HEK293 (cell line): ENCODE data around the gene BRF1.

Experiments used
- CTCF ChIA-PET: fragments of 350-600 bp; formaldehyde crosslinking; extraction: SDS; loops from one replicate; lab custom pipeline; 2021; ENCODE audit warnings: antibody characterized with exemption; lab: Yijun Ruan, JAX
- POLR2A ChIA-PET: fragments of 300-600 bp; formaldehyde crosslinking; extraction: SDS; loops from one replicate; lab custom pipeline; 2020; ENCODE audit warnings: antibody characterized with exemption, inconsistent platforms; lab: Yijun Ruan, JAX
- H3K27ac ChIP-seq: fragments of 200-500 bp; sonication (Bioruptor generic); 2 replicates; pipeline ENCODE4 v1.5.1; 2014; ENCODE audit warnings: low read depth, low read length, control low read depth, inconsistent platforms; ENCODE audit errors: extremely low read depth
- H3K36me3 ChIP-seq, 2 experiments: fragments of 200-500 bp in 1 of 2; sonication (Bioruptor generic) in 1 of 2; 1 replicate in 1 of 2; 2 replicates in 1 of 2; pipeline ENCODE4 v1.5.1; 2014 to 2017; ENCODE audit warnings: inconsistent platforms in 2 of 2, low read length in 2 of 2; ENCODE audit not compliant: control insufficient read depth in 2 of 2, insufficient read depth in 1 of 2
- H3K4me1 ChIP-seq: fragments of 200-500 bp; sonication (Bioruptor generic); 2 replicates; pipeline ENCODE4 v1.5.1; 2014; ENCODE audit warnings: mild to moderate bottlenecking, low read length, inconsistent platforms; ENCODE audit not compliant: control insufficient read depth, insufficient read depth
- H3K4me3 ChIP-seq: 2 replicates; pipeline ENCODE4 v1.5.1; 2011; ENCODE audit warnings: low read depth, mild to moderate bottlenecking, control low read depth, low read length, moderate library complexity
- H3K9me3 ChIP-seq: fragments of 200-500 bp; sonication (Bioruptor generic); 2 replicates; pipeline ENCODE4 v1.5.1; 2014; ENCODE audit warnings: low read depth, low read length, inconsistent platforms; ENCODE audit not compliant: control insufficient read depth, insufficient read depth
- EGR2 ChIP-seq: fragments of 450-650 bp; formaldehyde crosslinking; IDR thresholded peaks from 2 replicates; pipeline ENCODE4 v1.5.1; 2016; ENCODE audit warnings: low read depth, missing biosample characterization, missing genetic modification characterization
- GLIS2 ChIP-seq: fragments of 450-650 bp; formaldehyde crosslinking; IDR thresholded peaks from 2 replicates; pipeline ENCODE4 v1.5.1; 2016; ENCODE audit warnings: missing biosample characterization, missing genetic modification characterization
- MYNN ChIP-seq: fragments of 450-650 bp; formaldehyde crosslinking; IDR thresholded peaks from 2 replicates; pipeline ENCODE4 v1.5.1; 2016; ENCODE audit warnings: missing biosample characterization, missing genetic modification characterization, borderline replicate concordance
- PATZ1 ChIP-seq: fragments of 450-650 bp; formaldehyde crosslinking; IDR thresholded peaks from 2 replicates; pipeline ENCODE4 v1.5.1; 2016; ENCODE audit warnings: missing biosample characterization, missing genetic modification characterization
- SALL2 ChIP-seq: fragments of 450-650 bp; formaldehyde crosslinking; IDR thresholded peaks from 2 replicates; pipeline ENCODE4 v1.5.0; 2017; ENCODE audit warnings: missing biosample characterization, mild to moderate bottlenecking, missing genetic modification characterization, borderline replicate concordance
- SCRT1 ChIP-seq: fragments of 450-650 bp; formaldehyde crosslinking; IDR thresholded peaks from 2 replicates; pipeline ENCODE4 v1.5.1; 2016; ENCODE audit warnings: missing biosample characterization, missing genetic modification characterization, borderline replicate concordance
- SP2 ChIP-seq: fragments of 450-650 bp; formaldehyde crosslinking; IDR thresholded peaks from 2 replicates; pipeline ENCODE4 v1.5.1; 2016; ENCODE audit warnings: missing biosample characterization, missing genetic modification characterization
- SP3 ChIP-seq: fragments of 450-650 bp; formaldehyde crosslinking; IDR thresholded peaks from 2 replicates; pipeline ENCODE4 v1.5.1; 2016; ENCODE audit warnings: missing biosample characterization, missing genetic modification characterization
- ZBTB20 ChIP-seq: fragments of 450-650 bp; formaldehyde crosslinking; IDR thresholded peaks from 2 replicates; pipeline ENCODE4 v1.5.1; 2016; ENCODE audit warnings: missing biosample characterization, missing genetic modification characterization
- ZBTB26 ChIP-seq: fragments of 450-650 bp; formaldehyde crosslinking; optimal IDR thresholded peaks from 2 replicates; pipeline ENCODE3; 2016; ENCODE audit warnings: missing biosample characterization, mild to moderate bottlenecking, missing genetic modification characterization
- ZBTB8A ChIP-seq: fragments of 450-650 bp; formaldehyde crosslinking; IDR thresholded peaks from 2 replicates; pipeline ENCODE4 v1.5.1; 2016; ENCODE audit warnings: missing biosample characterization, missing genetic modification characterization
- ZEB2 ChIP-seq: fragments of 450-650 bp; formaldehyde crosslinking; IDR thresholded peaks from 2 replicates; pipeline ENCODE4 v1.5.1; 2016; ENCODE audit warnings: missing biosample characterization, missing genetic modification characterization
- ZFHX2 ChIP-seq: fragments of 450-650 bp; formaldehyde crosslinking; conservative IDR thresholded peaks from 2 replicates; pipeline ENCODE4 v1.5.1; 2016; ENCODE audit warnings: missing biosample characterization, missing genetic modification characterization
- ZNF2 ChIP-seq: fragments of 450-650 bp; formaldehyde crosslinking; IDR thresholded peaks from 2 replicates; pipeline ENCODE4 v1.5.1; 2016; ENCODE audit warnings: missing biosample characterization, missing genetic modification characterization
- ZNF335 ChIP-seq: fragments of 450-650 bp; formaldehyde crosslinking; conservative IDR thresholded peaks from 2 replicates; pipeline ENCODE4 v1.5.1; 2016; ENCODE audit warnings: missing biosample characterization, missing genetic modification characterization
- ZNF341 ChIP-seq: fragments of 450-650 bp; formaldehyde crosslinking; IDR thresholded peaks from 2 replicates; pipeline ENCODE4; 2016; ENCODE audit warnings: low read depth, missing biosample characterization, missing genetic modification characterization
- ZNF48 ChIP-seq: fragments of 450-650 bp; formaldehyde crosslinking; IDR thresholded peaks from 2 replicates; pipeline ENCODE4 v1.5.1; 2016; ENCODE audit warnings: missing biosample characterization, missing genetic modification characterization
- ZNF521 ChIP-seq: fragments of 450-650 bp; formaldehyde crosslinking; IDR thresholded peaks from 2 replicates; pipeline ENCODE4 v1.5.1; 2017; ENCODE audit warnings: missing biosample characterization, mild to moderate bottlenecking, missing genetic modification characterization
- ZNF560 ChIP-seq: fragments of 450-650 bp; formaldehyde crosslinking; IDR thresholded peaks from 2 replicates; pipeline ENCODE4 v1.5.1; 2017; ENCODE audit warnings: missing biosample characterization, missing genetic modification characterization, borderline replicate concordance
- ZNF600 ChIP-seq: fragments of 450-650 bp; formaldehyde crosslinking; IDR thresholded peaks from 2 replicates; pipeline ENCODE4 v1.5.1; 2016; ENCODE audit warnings: missing biosample characterization, missing genetic modification characterization
- ZNF785 ChIP-seq: fragments of 450-650 bp; formaldehyde crosslinking; IDR thresholded peaks from 2 replicates; pipeline ENCODE4 v1.5.1; 2016; ENCODE audit warnings: missing biosample characterization, missing genetic modification characterization
- ZSCAN4 ChIP-seq: fragments of 450-650 bp; formaldehyde crosslinking; IDR thresholded peaks from 2 replicates; pipeline ENCODE4 v1.5.1; 2017; ENCODE audit warnings: missing biosample characterization, missing genetic modification characterization
- TF ChIP-seq, protein P1 (sequence below): fragments of 450-650 bp; formaldehyde crosslinking; IDR thresholded peaks from 2 replicates; pipeline ENCODE4 v1.5.1; 2016; ENCODE audit warnings: missing biosample characterization, missing genetic modification characterization, borderline replicate concordance
- TF ChIP-seq, protein P2 (sequence below): fragments of 450-650 bp; IDR thresholded peaks from 2 replicates; pipeline ENCODE4 v1.5.1; 2018; ENCODE audit warnings: missing biosample characterization, mild to moderate bottlenecking, missing genetic modification characterization

Gene BRF1

GRCh38 chr14:105315941-105316576 is 15.3 kb upstream of the BRF1 start (continued):
- TF ChIP-seq, protein P1, sequence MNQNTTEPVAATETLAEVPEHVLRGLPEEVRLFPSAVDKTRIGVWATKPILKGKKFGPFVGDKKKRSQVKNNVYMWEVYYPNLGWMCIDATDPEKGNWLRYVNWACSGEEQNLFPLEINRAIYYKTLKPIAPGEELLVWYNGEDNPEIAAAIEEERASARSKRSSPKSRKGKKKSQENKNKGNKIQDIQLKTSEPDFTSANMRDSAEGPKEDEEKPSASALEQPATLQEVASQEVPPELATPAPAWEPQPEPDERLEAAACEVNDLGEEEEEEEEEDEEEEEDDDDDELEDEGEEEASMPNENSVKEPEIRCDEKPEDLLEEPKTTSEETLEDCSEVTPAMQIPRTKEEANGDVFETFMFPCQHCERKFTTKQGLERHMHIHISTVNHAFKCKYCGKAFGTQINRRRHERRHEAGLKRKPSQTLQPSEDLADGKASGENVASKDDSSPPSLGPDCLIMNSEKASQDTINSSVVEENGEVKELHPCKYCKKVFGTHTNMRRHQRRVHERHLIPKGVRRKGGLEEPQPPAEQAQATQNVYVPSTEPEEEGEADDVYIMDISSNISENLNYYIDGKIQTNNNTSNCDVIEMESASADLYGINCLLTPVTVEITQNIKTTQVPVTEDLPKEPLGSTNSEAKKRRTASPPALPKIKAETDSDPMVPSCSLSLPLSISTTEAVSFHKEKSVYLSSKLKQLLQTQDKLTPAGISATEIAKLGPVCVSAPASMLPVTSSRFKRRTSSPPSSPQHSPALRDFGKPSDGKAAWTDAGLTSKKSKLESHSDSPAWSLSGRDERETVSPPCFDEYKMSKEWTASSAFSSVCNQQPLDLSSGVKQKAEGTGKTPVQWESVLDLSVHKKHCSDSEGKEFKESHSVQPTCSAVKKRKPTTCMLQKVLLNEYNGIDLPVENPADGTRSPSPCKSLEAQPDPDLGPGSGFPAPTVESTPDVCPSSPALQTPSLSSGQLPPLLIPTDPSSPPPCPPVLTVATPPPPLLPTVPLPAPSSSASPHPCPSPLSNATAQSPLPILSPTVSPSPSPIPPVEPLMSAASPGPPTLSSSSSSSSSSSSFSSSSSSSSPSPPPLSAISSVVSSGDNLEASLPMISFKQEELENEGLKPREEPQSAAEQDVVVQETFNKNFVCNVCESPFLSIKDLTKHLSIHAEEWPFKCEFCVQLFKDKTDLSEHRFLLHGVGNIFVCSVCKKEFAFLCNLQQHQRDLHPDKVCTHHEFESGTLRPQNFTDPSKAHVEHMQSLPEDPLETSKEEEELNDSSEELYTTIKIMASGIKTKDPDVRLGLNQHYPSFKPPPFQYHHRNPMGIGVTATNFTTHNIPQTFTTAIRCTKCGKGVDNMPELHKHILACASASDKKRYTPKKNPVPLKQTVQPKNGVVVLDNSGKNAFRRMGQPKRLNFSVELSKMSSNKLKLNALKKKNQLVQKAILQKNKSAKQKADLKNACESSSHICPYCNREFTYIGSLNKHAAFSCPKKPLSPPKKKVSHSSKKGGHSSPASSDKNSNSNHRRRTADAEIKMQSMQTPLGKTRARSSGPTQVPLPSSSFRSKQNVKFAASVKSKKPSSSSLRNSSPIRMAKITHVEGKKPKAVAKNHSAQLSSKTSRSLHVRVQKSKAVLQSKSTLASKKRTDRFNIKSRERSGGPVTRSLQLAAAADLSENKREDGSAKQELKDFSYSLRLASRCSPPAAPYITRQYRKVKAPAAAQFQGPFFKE, result no peak
- TF ChIP-seq SCRT1 (tag by site-specific recombination), result no peak
- no peak for TF ChIP-seq ZNF48 (tag by site-specific recombination)
- no peak for TF ChIP-seq ZEB2
- no peak for TF ChIP-seq EGR2 (tag by site-specific recombination)
- no peak for TF ChIP-seq SALL2 (tag by site-specific recombination)

- H3K4me1 ChIP-seq, result peaks cover 7% of the 10 kb centered on the region
- no peaks in the 10 kb centered on the region for H3K36me3 ChIP-seq
- peak overlapping the region; percentile 69 for H3K4me3 ChIP-seq
- POLR2A ChIA-PET, result interaction anchor here (3.1 kb wide), 1 partner anchor 14 kb away, joined by 36 read pairs; the partner anchor contains the start of gene BRF1
- H3K9me3 ChIP-seq, result no peaks in the 10 kb centered on the region
- CTCF ChIA-PET, result no interaction called here
- H3K27ac ChIP-seq, result no peak overlapping the region; the same call in 1 of the 2 replicates
- TF ChIP-seq PATZ1 (tag by site-specific recombination), result peak; percentile 52
- TF ChIP-seq GLIS2 (tag by site-specific recombination), result peak; percentile 53
- TF ChIP-seq ZNF600 (tag by site-specific recombination), result peak; percentile 86
- TF ChIP-seq SP2, result 0 out of 2 replicates have a peak, but pooled peaks have one; percentile 24
- TF ChIP-seq, protein P2, sequence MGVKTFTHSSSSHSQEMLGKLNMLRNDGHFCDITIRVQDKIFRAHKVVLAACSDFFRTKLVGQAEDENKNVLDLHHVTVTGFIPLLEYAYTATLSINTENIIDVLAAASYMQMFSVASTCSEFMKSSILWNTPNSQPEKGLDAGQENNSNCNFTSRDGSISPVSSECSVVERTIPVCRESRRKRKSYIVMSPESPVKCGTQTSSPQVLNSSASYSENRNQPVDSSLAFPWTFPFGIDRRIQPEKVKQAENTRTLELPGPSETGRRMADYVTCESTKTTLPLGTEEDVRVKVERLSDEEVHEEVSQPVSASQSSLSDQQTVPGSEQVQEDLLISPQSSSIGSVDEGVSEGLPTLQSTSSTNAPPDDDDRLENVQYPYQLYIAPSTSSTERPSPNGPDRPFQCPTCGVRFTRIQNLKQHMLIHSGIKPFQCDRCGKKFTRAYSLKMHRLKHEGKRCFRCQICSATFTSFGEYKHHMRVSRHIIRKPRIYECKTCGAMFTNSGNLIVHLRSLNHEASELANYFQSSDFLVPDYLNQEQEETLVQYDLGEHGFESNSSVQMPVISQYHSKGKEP, result no peak
- TF ChIP-seq ZNF335, result peak; percentile 47
- TF ChIP-seq ZBTB20 (tag by site-specific recombination), result peak; percentile 49; the same call in 1 of the 2 replicates
- TF ChIP-seq ZNF2 (tag by site-specific recombination), result no peak
- 0 out of 2 replicates have a peak, but pooled peaks have one; percentile 29 for TF ChIP-seq SP3 (tag by site-specific recombination)
- TF ChIP-seq ZNF560 (tag by site-specific recombination), result no peak
- no peak for TF ChIP-seq ZNF521 (tag by site-specific recombination)
- TF ChIP-seq ZBTB8A (tag by site-specific recombination), result 0 out of 2 replicates have a peak, but pooled peaks have one; percentile 32
- TF ChIP-seq ZNF785, result no peak
- TF ChIP-seq ZNF341, result peak; percentile 81
- TF ChIP-seq ZBTB26, result peak; percentile 74
- TF ChIP-seq ZFHX2 (tag by site-specific recombination), result no peak
- no peak for TF ChIP-seq ZSCAN4 (tag by site-specific recombination)
- no peak for TF ChIP-seq MYNN
Measured at GRCh38 chr14:105315211-105315721, 14.5 kb upstream of the BRF1 start.
